Motor neuron (in vitro differentiated cells): ENCODE measurements around the gene CASP8AP2. TPM values are rescaled to one million over a fixed set of nuclear protein-coding genes. Genes with fewer than 3 reads are reported as not detected.
"Not testable (repeated sequence)": the region's sequence is repeated elsewhere in the genome, so short reads cannot be mapped to it uniquely, and the experiment has no call there.

Experiments
- ATAC-seq, 8 experiments: fragments of 200-7000 bp; cut with Tn5 transposase; replicated peaks in 6 of 8; 2 replicates each; pipeline ENCODE4 v1.8.0; 2021; ENCODE audit warnings: mild to moderate bottlenecking in 8 of 8, moderate library complexity in 8 of 8
- H3K27ac ChIP-seq, 2 donors: fragments of 250-450 bp; sonication (Bioruptor Pico); 2 replicates each; pipeline ENCODE4 v1.9.0; 2021; ENCODE audit warnings: antibody characterized with exemption in 2 of 2, mild to moderate bottlenecking in 2 of 2, moderate library complexity in 1 of 2
- H3K4me1 ChIP-seq, 2 donors: fragments of 250-450 bp; sonication (Bioruptor Pico); replicated peaks in 1 of 2; 2 replicates each; pipeline ENCODE4 v1.6.1; 2021; ENCODE audit warnings: antibody characterized with exemption in 2 of 2, mild to moderate bottlenecking in 2 of 2, moderate library complexity in 1 of 2
- H3K4me3 ChIP-seq, 5 donors: fragments of 250-450 bp; sonication (Bioruptor Pico); 2 replicates each; pipeline ENCODE4 v1.9.0; 2021; ENCODE audit warnings: antibody characterized with exemption in 5 of 5, mild to moderate bottlenecking in 5 of 5, moderate library complexity in 4 of 5
- WGBS, 10 experiments: fragments of 450-650 bp; shearing (Covaris generic); methylation state at CpG; one replicate each; pipeline ENCODE4 v1.0.0; 2022; 5-methylcytosine and 5-hydroxymethylcytosine counted together
- in situ Hi-C, 9 experiments: fragments of 400-800 bp; cut with MboI; loops; one replicate each; pipeline ENCODE4 v1.15.0; 2021; ENCODE audit warnings: low sequenced_read_pairs in 9 of 9, low pct_unique_long_range_greater_than_20kb in 2 of 9; ENCODE audit not compliant: unreplicated experiment in 9 of 9
- total RNA-seq, 8 experiments: library from RNA; unstranded; fragments of 300-600 nt; gene quantifications; 2 replicates each; pipeline versions ENCODE4 v1.2.3 to v1.2.4, GENCODE V29; 2022

CASP8AP2 gene
- total RNA-seq, 8 experiments from 2014 or later, result 4.9 to 24.6 (median 18.1) TPM

DNA sequence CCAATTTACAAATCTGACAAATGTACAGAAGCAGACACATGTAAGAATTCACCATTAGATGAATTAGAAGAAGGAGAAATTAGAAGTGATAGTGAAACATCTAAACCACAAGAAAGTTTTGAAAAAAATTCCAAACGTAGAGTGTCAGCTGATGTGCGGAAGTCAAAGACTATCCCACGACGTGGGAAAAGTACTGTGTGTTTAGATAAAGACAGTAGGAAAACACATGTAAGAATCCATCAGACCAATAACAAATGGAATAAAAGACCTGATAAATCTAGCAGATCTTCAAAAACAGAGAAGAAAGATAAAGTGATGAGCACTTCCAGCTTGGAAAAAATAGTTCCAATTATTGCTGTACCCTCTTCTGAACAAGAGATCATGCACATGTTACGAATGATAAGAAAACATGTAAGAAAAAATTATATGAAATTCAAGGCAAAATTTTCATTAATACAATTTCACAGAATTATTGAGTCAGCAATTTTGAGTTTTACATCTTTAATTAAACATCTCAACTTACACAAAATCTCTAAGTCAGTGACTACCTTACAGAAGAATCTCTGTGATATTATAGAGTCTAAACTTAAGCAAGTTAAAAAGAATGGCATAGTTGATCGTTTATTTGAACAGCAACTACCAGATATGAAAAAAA lies 36.5 kb downstream of the CASP8AP2 start:
- in situ Hi-C loops, result no loop called here
- no peaks in the 10 kb centered on the region for H3K4me1 ChIP-seq
- H3K4me3 ChIP-seq, result no peak overlapping the region
- 93 to 98% (median 96%) methylated on average over 5 to 6 of the region's 6 CpGs for WGBS, 10 experiments
- H3K27ac ChIP-seq, result no peak overlapping the region
- no peak for ATAC-seq

GRCh38 chr6:89873721-89874120 lies 44.0 kb downstream of the CASP8AP2 start:
- in situ Hi-C loops, result no loop called here
- Histone ChIP-seq H3K27ac (no peak overlapping the region), H3K4me3 (no peak overlapping the region), H3K4me1 (no peaks in the 10 kb centered on the region)
- ATAC-seq, result no peak

- H3K4me3 ChIP-seq, result no peak overlapping the region
- in situ Hi-C loops, result no loop called here
- H3K4me1 ChIP-seq, result no peaks in the 10 kb centered on the region
- 83 to 100% (median 96%) methylated on average over 1 to 3 of the region's 3 CpGs; no CpG with 5 or more reads in 2 of the 10 experiments for WGBS, 10 experiments
- no peak overlapping the region for H3K27ac ChIP-seq
- no peak for ATAC-seq
Measured at GRCh38 chr6:89874438-89874837, 44.8 kb downstream of the CASP8AP2 start.

GRCh38 chr6:89886378-89887120 lies 56.9 kb downstream of the CASP8AP2 start:
- in situ Hi-C loops, result no loop called here
- Histone ChIP-seq H3K27ac (no peak overlapping the region), H3K4me3 (no peak overlapping the region), H3K4me1 (peaks cover 5 to 6% of the 10 kb centered on the region in 2 donors)
- no peak for ATAC-seq
- 60 to 100% (median 98%) methylated on average over 1 to 9 of the region's 44 CpGs; no CpG with 5 or more reads in 3 of the 10 experiments for WGBS, 10 experiments

DNA sequence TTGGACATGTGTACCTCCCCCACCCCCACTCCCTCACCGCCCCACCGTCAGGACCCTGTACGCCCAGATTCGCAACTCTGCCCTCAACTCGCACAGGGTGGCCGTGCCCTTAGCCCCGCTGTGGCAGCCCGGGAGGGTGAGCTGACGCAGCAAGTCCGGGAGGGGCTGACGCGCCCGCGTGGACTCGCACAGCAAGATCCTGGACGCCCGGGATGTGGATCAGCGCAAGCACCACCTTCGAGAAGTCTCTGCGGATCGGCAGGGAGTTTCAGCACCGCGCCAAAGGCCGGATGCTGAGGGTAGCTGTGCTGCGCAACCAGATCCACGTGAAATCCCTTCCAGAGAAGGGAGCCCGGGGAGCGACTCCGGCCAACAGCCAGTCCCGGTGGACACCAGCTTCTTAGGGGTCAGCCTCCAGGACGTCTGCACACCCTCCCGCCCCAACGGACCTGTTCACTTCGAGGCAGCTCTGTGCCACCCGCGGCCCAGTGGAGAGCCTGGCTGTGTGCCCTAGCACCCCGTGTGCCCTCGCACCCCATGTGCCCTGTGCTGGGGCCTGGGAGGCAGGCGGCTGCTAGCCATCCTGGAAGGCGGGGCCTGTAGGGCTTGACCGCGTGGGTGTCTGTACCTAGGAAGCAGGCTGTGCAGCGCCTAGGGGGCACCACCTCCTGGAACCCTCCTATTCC lies 57.9 kb downstream of the CASP8AP2 start:
- no peak overlapping the region for H3K27ac ChIP-seq
- in situ Hi-C loops, result no loop called here
- 40 to 80% methylated on average over 1 of the region's 43 CpGs; no CpG with 5 or more reads in 8 of the 10 experiments for WGBS, 10 experiments
- ATAC-seq, result peak in 1 of 8 experiments; percentile 49
- H3K4me3 ChIP-seq, result no peak overlapping the region
- peaks cover 5 to 8% of the 10 kb centered on the region in 2 donors for H3K4me1 ChIP-seq

DNA sequence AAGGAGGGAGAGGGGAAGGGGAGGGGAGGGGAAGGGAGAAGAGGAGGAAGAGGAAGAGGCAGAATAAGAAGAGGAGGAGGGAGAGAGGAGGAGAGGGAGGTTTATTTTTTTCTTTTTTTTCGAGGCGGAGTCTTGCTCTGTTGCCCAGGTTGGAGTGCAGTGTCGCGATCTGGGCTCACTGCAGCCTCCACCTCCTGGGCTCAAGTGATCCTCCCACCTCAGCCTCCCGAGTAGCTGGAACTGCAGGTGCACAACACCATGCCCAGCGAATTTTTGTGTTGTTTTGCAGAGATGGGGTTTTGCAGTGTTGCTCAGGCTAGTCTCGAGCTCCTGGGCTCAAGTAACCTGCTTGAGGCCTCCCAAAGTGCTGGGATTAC lies 58.4 kb downstream of the CASP8AP2 start:
- no peak for ATAC-seq
- H3K4me1 ChIP-seq, result peaks cover 5 to 8% of the 10 kb centered on the region in 2 donors
- no peak overlapping the region for H3K4me3 ChIP-seq
- WGBS, 10 experiments, result 67 to 100% (median 96%) methylated on average over 1 to 3 of the region's 7 CpGs; no CpG with 5 or more reads in 4 of the 10 experiments
- in situ Hi-C loops, result no loop called here
- no peak overlapping the region for H3K27ac ChIP-seq

- H3K4me1 ChIP-seq, result peaks cover 5 to 8% of the 10 kb centered on the region in 2 donors
- 70 to 100% (median 88%) methylated on average over 1 to 3 of the region's 3 CpGs; no CpG with 5 or more reads in 3 of the 10 experiments for WGBS, 10 experiments
- in situ Hi-C loops, result no loop called here
Measured at GRCh38 chr6:89888871-89889270, 59.2 kb downstream of the CASP8AP2 start.

DNA sequence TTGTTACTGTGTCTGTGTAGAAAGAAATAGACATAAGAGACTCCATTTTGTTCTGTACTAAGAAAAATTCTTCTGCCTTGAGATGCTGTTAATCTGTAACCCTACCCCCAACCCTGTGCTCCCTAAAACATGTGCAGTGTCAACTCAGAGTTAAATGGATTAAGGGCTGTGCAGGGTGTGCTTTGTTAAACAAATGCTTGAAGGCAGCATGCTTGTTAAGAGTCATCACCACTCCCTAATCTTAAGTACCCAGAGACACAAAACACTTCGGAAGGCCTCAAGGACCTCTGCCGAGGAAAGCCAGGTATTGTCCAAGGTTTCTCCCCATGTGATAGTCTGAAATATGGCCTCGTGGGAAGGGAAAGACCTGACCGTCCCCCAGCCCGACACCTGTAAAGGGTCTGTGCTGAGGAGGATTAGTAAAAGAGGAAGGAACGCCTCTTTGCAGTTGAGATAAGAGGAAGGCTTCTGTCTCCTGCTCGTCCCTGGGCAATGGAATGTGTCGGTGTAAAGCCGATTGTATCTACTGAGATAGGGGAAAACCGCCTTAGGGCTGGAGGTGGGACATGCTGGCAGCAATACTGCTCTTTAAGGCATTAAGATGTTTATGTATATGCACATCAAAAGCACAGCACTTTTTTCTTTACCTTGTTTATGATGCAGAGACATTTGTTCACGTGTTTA lies 61.3 kb downstream of the CASP8AP2 start:
- in situ Hi-C loops, H3K4me3 ChIP-seq: not testable (repeated sequence)

More at GRCh38 chr6:89888871-89889270, 59.2 kb downstream of the CASP8AP2 start:
- no peak for ATAC-seq
- no peak overlapping the region for H3K4me3 ChIP-seq
- no peak overlapping the region for H3K27ac ChIP-seq

DNA sequence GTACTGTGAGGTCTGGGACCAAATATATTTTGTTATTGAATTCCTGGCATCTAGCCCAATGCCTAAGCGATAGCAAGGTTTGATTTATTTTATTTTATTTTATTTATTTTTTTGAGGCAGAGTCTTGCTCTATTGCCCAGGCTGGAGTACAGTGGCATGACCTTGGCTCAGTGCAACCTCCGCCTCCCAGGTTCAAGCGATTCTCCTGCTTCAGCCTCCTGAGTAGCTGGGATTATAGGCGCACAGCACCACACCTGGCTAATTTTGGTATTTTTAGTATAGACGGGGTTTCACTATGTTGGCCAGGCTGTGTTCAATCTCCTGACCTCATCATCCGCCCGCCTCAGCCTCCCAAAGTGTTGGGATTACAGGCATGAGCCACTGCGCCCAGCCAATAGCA lies 62.9 kb downstream of the CASP8AP2 start:
- H3K4me3 ChIP-seq, in situ Hi-C loops, H3K4me1 ChIP-seq, H3K27ac ChIP-seq, ATAC-seq: not testable (repeated sequence)
- WGBS, 10 experiments, result 15 to 100% (median 76%) methylated on average over 1 to 7 of the region's 8 CpGs

More for the DNA sequence above, 61.3 kb downstream of the CASP8AP2 start:
- not testable (repeated sequence) for ATAC-seq, H3K27ac ChIP-seq, H3K4me1 ChIP-seq
- 0 to 25% (median 8%) methylated on average over 1 to 4 of the region's 11 CpGs; no CpG with 5 or more reads in 4 of the 10 experiments for WGBS, 10 experiments

DNA sequence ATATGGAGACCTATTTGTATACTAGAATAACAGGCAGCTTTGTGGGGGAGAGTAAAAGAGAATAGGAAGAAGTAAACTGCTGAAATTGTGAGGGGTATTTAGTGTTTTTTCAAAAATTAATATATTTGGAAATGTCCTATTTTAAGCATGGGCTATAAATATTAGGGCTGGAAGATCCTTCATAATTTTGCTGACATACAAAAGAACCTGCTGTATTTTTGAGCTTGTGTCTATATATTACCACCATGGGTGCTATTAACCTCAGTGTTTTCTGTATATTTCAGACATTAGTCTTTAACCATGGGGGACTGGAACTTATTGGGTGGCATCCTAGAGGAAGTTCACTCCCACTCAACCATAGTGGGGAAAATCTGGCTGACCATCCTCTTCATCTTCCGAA lies 64.5 kb downstream of the CASP8AP2 start, which contains the start of gene GJA10:
GJA10 (plus strand) TSS at position 301 of the 400 bp plus-strand sequence; CDS start at position 301, 0 bp downstream.
- Histone ChIP-seq H3K4me3 (no peak within 1 kb of the TSS), H3K27ac (no peak within 1 kb of the TSS), H3K4me1 (peaks cover 5 to 8% of the 10 kb centered on the region in 2 donors)
- ATAC-seq, result no peak
- 60 to 100% (median 76%) methylated on average over 1 of the region's 1 CpG; no CpG with 5 or more reads in 4 of the 10 experiments for WGBS, 10 experiments
- in situ Hi-C loops, result no loop called here

DNA sequence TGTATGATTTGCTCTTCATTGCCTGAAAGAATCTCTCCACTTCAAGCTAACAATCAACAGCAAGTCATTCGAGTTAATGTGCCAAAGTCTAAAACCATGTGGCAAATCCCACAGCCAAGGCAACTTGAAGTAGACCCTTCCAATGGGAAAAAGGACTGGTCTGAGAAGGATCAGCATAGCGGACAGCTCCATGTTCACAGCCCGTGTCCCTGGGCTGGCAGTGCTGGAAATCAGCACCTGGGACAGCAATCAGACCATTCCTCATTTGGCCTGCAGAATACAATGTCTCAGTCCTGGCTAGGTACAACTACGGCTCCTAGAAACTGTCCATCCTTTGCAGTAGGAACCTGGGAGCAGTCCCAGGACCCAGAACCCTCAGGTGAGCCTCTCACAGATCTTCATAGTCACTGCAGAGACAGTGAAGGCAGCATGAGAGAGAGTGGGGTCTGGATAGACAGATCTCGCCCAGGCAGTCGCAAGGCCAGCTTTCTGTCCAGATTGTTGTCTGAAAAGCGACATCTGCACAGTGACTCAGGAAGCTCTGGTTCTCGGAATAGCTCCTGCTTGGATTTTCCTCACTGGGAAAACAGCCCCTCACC lies 65.7 kb downstream of the CASP8AP2 start:
- 0 to 80% (median 20%) methylated on average over 1 to 8 of the region's 8 CpGs; no CpG with 5 or more reads in 1 of the 10 experiments for WGBS, 10 experiments
- Histone ChIP-seq H3K27ac (no peak overlapping the region), H3K4me1 (peaks cover 5 to 8% of the 10 kb centered on the region in 2 donors), H3K4me3 (no peak overlapping the region)
- in situ Hi-C loops, result no loop called here
- ATAC-seq, result peak; percentile 44 to 98 (median 84)
